Breast epithelium (tissue), 4 donors: Measurements from ENCODE around the gene CYP2W1. TPM values are rescaled to one million over a fixed set of nuclear protein-coding genes. Genes with fewer than 3 reads are reported as not detected.

Experiments
- DNase-seq, 2 donors: peaks; one replicate each; pipeline ENCODE4 v3.0.0-alpha.2; 2019; ENCODE audit warnings: low spot score in 2 of 2
- H3K27ac ChIP-seq, 2 donors: fragments of 200-600 bp; sonication (generic) in 1 of 2; one replicate each; pipeline ENCODE4 v1.5.1; 2016 to 2019; ENCODE audit warnings: mild to moderate bottlenecking in 1 of 2
- H3K27me3 ChIP-seq, 2 donors: fragments of 200-600 bp; sonication (generic) in 1 of 2; one replicate each; pipeline versions ENCODE4 v1.5.1 to v1.6.0; 2017 to 2019; ENCODE audit warnings: control low read depth in 1 of 2, mild to moderate bottlenecking in 1 of 2
- H3K36me3 ChIP-seq: fragments of 200-600 bp; one replicate; pipeline ENCODE4 v1.5.1; 2019
- H3K4me1 ChIP-seq, 2 donors: fragments of 200-600 bp; sonication (generic); one replicate each; pipeline ENCODE4 v1.5.1; 2016 to 2019; ENCODE audit warnings: control low read depth in 1 of 2
- H3K4me3 ChIP-seq, 3 donors: fragments of 200-600 bp; sonication (generic); 1 replicate in 2 of 3; 2 replicates in 1 of 3; pipeline ENCODE4 v1.5.1; 2016 to 2019; ENCODE audit warnings: mild to moderate bottlenecking in 3 of 3, moderate library complexity in 2 of 3
- H3K9me3 ChIP-seq, 2 donors: fragments of 200-600 bp; sonication (generic) in 1 of 2; one replicate each; pipeline ENCODE4 v1.5.1; 2016 to 2019; ENCODE audit warnings: control low read depth in 1 of 2
- POLR2A ChIP-seq: fragments of 450-650 bp; IDR thresholded peaks from one replicate; pipeline ENCODE4 v1.6.1; 2016; ENCODE audit warnings: antibody characterized with exemption, mild to moderate bottlenecking, moderate library complexity
- POLR2AphosphoS5 ChIP-seq, 3 donors: sonication (generic); formaldehyde crosslinking; IDR thresholded peaks; one replicate each; pipeline ENCODE4 v1.6.1; 2017; ENCODE audit warnings: antibody characterized with exemption in 3 of 3
- intact Hi-C: fragments of 100-400 bp; cut with DNase I; formaldehyde crosslinking; loops from one replicate; pipeline ENCODE4 v1.15.1; 2023; ENCODE audit warnings: low total_unique reads
- total RNA-seq, 3 donors: library from RNA; depleted of rRNA; stranded (reverse); fragments of >200 nt; gene quantifications; one replicate each; pipeline ENCODE4 v1.1.0, GENCODE V29; 2016
- TF ChIP-seq, protein P1 (sequence below), 3 donors: fragments of 450-650 bp; IDR thresholded peaks; one replicate each; pipeline ENCODE4 v1.5.1; 2016 to 2017; ENCODE audit warnings: antibody characterized with exemption in 3 of 3, mild to moderate bottlenecking in 3 of 3, moderate library complexity in 3 of 3

CYP2W1 gene
- total RNA-seq, 3 donors from 2014 or later: not detected

DNA sequence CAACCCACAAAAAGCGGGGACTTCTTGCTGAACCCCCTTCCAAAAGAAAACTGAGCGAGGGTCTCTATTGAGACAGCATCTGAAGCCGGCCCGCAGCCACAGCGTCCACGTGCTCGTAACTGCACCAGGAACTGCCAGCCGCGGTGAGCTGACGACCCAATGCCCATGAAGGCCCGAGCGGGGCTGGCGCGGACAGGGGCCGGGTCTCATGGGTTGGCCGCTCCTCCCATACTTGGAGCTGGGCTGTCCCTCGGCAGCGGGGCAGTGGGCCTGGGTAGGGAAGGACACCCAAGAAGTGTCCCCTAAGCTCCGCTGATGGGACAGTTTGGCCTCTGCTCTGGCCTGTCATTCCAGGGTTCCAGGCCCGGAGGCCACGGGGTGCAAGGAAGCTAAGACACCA is 22.3 kb downstream of the CYP2W1 start:
- no peaks in the 10 kb centered on the region for H3K27me3 ChIP-seq
- no peaks in the 10 kb centered on the region for H3K9me3 ChIP-seq
- DNase-seq: no peak
- H3K4me1 ChIP-seq: no peaks in the 10 kb centered on the region
- H3K27ac ChIP-seq: no peak overlapping the region
- intact Hi-C loops: no loop called here
- H3K4me3 ChIP-seq: no peak overlapping the region
- no peaks in the 10 kb centered on the region for H3K36me3 ChIP-seq
- TF ChIP-seq POLR2AphosphoS5 (IDR thresholded peaks at IDR 0.05) (no peak), POLR2A (no peak)
- TF ChIP-seq, protein P1, sequence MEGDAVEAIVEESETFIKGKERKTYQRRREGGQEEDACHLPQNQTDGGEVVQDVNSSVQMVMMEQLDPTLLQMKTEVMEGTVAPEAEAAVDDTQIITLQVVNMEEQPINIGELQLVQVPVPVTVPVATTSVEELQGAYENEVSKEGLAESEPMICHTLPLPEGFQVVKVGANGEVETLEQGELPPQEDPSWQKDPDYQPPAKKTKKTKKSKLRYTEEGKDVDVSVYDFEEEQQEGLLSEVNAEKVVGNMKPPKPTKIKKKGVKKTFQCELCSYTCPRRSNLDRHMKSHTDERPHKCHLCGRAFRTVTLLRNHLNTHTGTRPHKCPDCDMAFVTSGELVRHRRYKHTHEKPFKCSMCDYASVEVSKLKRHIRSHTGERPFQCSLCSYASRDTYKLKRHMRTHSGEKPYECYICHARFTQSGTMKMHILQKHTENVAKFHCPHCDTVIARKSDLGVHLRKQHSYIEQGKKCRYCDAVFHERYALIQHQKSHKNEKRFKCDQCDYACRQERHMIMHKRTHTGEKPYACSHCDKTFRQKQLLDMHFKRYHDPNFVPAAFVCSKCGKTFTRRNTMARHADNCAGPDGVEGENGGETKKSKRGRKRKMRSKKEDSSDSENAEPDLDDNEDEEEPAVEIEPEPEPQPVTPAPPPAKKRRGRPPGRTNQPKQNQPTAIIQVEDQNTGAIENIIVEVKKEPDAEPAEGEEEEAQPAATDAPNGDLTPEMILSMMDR (IDR thresholded peaks at IDR 0.05): no peak

DNA sequence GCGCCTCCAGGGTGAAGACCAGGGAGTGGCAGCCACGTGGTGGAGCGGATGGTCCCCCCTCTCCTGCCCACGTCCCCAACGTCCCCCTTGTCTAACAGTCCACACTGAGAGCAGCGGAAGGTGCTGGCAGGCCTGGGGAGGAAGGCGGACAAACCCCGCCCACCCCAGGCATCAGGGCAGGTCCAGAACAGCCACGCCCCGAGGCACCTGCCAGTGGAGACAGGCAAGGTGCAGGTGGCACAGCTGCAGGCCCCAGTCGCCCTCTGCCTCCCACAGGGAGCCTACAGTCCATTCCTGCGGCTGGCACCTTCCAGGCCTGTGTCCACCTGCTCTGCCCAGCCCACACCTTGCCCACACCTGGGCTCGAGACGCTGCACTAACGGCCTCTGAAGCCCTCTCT is 24.9 kb downstream of the CYP2W1 start:
- no peaks in the 10 kb centered on the region for H3K27me3 ChIP-seq
- H3K36me3 ChIP-seq: no peaks in the 10 kb centered on the region
- TF ChIP-seq POLR2A: no peak
- TF ChIP-seq, protein P1 (IDR thresholded peaks at IDR 0.05): no peak
- TF ChIP-seq POLR2AphosphoS5 (IDR thresholded peaks at IDR 0.05): no peak
- intact Hi-C loops: no loop called here
- no peaks in the 10 kb centered on the region for H3K4me1 ChIP-seq
- H3K9me3 ChIP-seq: no peaks in the 10 kb centered on the region
- no peak overlapping the region for H3K27ac ChIP-seq
- H3K4me3 ChIP-seq: no peak overlapping the region
- DNase-seq: no peak

DNA sequence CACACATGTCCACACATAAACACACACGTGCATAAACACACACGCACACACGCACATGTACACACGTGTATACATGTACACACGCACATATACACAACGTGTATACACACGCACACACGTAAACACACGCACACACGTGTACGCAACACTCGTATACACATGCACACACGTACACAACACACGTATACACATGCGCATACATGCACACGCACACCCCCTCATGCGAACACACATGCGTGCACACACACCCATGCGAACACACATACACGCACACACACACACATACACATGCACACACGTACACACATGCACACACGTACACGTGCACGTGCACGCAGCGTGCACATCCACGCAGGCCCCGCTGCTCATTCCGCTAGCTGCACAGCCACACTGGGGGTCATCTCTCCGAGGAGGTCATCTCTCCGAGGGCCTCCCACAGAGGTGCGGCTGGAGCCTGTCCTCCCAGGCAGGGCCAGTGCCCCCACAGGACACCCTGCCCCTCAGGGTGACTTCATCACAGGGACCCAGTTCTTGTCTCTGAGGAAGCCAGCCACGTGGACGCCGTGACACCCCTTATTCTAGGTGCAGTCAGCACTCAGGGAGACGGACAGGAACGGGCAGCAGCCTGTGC is 25.9 kb downstream of the CYP2W1 start:
- H3K4me3 ChIP-seq: no peak overlapping the region
- no peak overlapping the region for H3K27ac ChIP-seq
- no peaks in the 10 kb centered on the region for H3K9me3 ChIP-seq
- no peaks in the 10 kb centered on the region for H3K36me3 ChIP-seq
- no peaks in the 10 kb centered on the region for H3K27me3 ChIP-seq
- intact Hi-C loops: no loop called here
- DNase-seq: no peak
- no peaks in the 10 kb centered on the region for H3K4me1 ChIP-seq
- TF ChIP-seq, protein P1 (IDR thresholded peaks at IDR 0.05): no peak
- TF ChIP-seq POLR2AphosphoS5 (IDR thresholded peaks at IDR 0.05) (no peak), POLR2A (no peak)

DNA sequence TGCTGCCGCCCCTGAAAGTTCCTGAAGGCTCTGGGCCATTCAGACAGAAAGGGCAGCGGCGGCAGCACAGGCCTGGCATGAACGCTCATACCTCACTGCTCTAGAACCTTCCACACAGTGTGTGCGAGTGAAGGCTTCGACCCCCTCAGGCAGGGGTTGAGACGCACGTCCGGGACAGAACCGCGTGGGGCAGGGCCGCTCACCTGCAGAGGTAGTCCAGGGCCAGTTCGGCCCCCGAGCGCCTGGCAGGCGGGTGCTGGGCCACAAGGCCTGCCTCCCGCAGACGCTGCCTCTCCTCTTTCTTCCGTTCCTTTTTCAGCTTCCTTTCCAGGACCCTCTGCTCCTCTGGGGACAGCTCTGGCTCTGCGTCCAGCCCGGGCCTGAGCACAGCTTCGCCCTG is 26.8 kb downstream of the CYP2W1 start:
- no peaks in the 10 kb centered on the region for H3K36me3 ChIP-seq

DNA sequence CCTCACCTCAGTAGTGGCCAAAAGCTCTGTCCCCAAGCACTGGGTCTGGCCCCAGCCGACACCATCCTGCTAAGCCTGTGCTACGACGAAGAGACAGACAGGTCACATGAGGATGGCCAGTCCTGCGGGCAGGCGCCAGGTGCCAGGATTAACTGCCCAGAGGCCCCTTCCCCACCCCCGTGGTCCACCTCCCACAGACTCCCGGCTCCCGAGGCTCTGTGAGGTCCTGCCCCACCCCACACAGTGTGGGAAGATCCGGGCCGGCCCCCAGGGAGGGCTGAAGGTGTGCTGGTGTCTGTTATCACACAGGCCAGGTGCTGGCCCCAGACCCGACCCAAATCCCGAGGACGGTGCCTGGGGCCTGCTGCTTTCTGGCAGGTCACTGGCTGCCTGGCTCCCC is 27.2 kb downstream of the CYP2W1 start:
- H3K27me3 ChIP-seq: no peaks in the 10 kb centered on the region
- no peak overlapping the region for H3K4me3 ChIP-seq
- H3K27ac ChIP-seq: no peak overlapping the region
- no peak for TF ChIP-seq POLR2A
- TF ChIP-seq POLR2AphosphoS5 (IDR thresholded peaks at IDR 0.05): no peak
- TF ChIP-seq, protein P1 (IDR thresholded peaks at IDR 0.05): no peak
- intact Hi-C loops: no loop called here
- H3K4me1 ChIP-seq: no peaks in the 10 kb centered on the region
- H3K36me3 ChIP-seq: no peaks in the 10 kb centered on the region
- DNase-seq: no peak
- no peaks in the 10 kb centered on the region for H3K9me3 ChIP-seq

More for the DNA sequence above, 26.8 kb downstream of the CYP2W1 start:
- Histone ChIP-seq H3K27me3 (no peaks in the 10 kb centered on the region), H3K4me3 (no peak overlapping the region), H3K27ac (no peak overlapping the region), H3K4me1 (no peaks in the 10 kb centered on the region), H3K9me3 (no peaks in the 10 kb centered on the region)
- DNase-seq: no peak
- no peak for TF ChIP-seq POLR2A
- TF ChIP-seq POLR2AphosphoS5 (IDR thresholded peaks at IDR 0.05): no peak
- TF ChIP-seq, protein P1 (IDR thresholded peaks at IDR 0.05): no peak
- intact Hi-C loops: no loop called here
